AG09319 (cell line): ENCODE measurements around the gene SGPP2.

Source experiments
- DNase-seq: peaks from one replicate; pipeline ENCODE4 v3.0.0-alpha.2; 2010; ENCODE audit warnings: low read depth; ENCODE audit errors: extremely low read depth
- CTCF ChIP-seq: IDR thresholded peaks from 2 replicates; pipeline ENCODE4 v1.5.1; 2011; ENCODE audit warnings: low read depth, mild to moderate bottlenecking, inconsistent platforms, low read length, moderate library complexity

The SGPP2 gene

GRCh38 chr2:222545823-222546795 lies 121.8 kb downstream of the SGPP2 start:
- DNase-seq: no peak

GRCh38 chr2:222547083-222547482 lies 122.7 kb downstream of the SGPP2 start:
- no peak for DNase-seq
- TF ChIP-seq CTCF: no peak

More at GRCh38 chr2:222545823-222546795, 121.8 kb downstream of the SGPP2 start:
- no peak for TF ChIP-seq CTCF

- TF ChIP-seq CTCF: no peak
- DNase-seq: no peak
Observed at GRCh38 chr2:222548992-222549391, 124.6 kb downstream of the SGPP2 start.

GRCh38 chr2:222554517-222554916 lies 130.2 kb downstream of the SGPP2 start:
- no peak for TF ChIP-seq CTCF
- DNase-seq: no peak

GRCh38 chr2:222561151-222561550 lies 136.8 kb downstream of the SGPP2 start:
- no peak for DNase-seq
- no peak for TF ChIP-seq CTCF

GRCh38 chr2:222561817-222562645 lies 137.7 kb downstream of the SGPP2 start:
- TF ChIP-seq CTCF: peak; percentile 53
- no peak for DNase-seq
